ENCODE data around the gene COX4I1.

GRCh38 chr16:85774136-85774535 lies 25.4 kb upstream of the COX4I1 start:
- TF ChIP-seq CTCF (IDR thresholded peaks at IDR 0.05; ENCODE audit: borderline replicate concordance, extremely low read depth, low read length, poor library complexity, severe bottlenecking) (no peak), EZH2 (IDR thresholded peaks at IDR 0.05; ENCODE audit: borderline replicate concordance, low read depth, low read length, severe bottlenecking) (no peak)

Data from DND-41 (cell line).